ENCODE measurements around the gene PRR16.

DNA sequence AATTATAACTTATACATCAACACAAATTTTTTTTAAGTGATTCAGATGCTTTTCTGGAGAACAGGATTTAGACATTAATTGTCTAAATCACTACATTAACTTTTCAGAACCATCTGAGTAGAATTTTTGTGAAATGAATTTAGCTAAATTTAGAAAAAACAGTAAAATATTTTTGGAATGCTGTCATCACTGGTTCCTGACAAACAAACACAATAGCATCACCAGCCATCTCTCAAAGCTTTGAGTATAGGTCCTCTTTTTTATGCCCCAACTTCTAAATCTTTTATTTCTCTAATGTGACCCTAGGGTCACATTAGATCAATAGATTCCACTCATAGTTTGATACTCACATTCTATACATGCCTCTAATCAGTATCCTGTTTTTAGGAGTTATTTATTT, 104.6 kb downstream of the PRR16 start:
- TF ChIP-seq, protein P1, sequence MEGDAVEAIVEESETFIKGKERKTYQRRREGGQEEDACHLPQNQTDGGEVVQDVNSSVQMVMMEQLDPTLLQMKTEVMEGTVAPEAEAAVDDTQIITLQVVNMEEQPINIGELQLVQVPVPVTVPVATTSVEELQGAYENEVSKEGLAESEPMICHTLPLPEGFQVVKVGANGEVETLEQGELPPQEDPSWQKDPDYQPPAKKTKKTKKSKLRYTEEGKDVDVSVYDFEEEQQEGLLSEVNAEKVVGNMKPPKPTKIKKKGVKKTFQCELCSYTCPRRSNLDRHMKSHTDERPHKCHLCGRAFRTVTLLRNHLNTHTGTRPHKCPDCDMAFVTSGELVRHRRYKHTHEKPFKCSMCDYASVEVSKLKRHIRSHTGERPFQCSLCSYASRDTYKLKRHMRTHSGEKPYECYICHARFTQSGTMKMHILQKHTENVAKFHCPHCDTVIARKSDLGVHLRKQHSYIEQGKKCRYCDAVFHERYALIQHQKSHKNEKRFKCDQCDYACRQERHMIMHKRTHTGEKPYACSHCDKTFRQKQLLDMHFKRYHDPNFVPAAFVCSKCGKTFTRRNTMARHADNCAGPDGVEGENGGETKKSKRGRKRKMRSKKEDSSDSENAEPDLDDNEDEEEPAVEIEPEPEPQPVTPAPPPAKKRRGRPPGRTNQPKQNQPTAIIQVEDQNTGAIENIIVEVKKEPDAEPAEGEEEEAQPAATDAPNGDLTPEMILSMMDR (conservative IDR thresholded peaks at IDR 0.05; ENCODE audit: low read length) = no peak
- no peak for TF ChIP-seq EZH2phosphoT487 (IDR thresholded peaks at IDR 0.05; ENCODE audit: borderline replicate concordance)

Data from Loucy (cell line).